ENCODE results near the gene ARHGEF10L.

ARHGEF10L gene

DNA sequence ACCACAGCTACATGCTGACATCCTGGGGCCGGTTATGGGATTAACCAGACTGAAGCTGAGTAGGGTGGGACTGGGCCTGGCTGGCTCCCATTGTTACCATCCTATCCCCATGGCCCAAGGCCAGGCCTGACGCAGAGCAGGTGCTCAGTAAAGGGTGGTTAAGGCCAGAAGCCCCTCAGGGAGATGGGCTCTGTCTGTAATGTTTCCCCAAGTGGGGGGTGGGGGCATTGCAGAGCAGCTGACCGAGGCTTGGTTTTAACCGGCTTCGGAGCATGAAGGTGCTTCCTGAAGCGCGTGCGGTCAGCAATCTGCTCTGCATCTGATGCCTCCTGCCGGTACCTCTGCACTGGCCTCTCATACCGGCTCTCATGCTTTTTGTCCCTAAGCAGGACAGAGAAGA, 132.2 kb downstream of the ARHGEF10L start:
- Histone ChIP-seq H3K27me3 (replicated peaks) (no peaks in the 10 kb centered on the region), H3K4me3 (ENCODE audit: low read depth, low read length) (no peak overlapping the region), H3K36me3 (replicated peaks) (no peaks in the 10 kb centered on the region), H3K27ac (no peak overlapping the region)
- DNase-seq = no peak
- TF ChIP-seq, protein P1, sequence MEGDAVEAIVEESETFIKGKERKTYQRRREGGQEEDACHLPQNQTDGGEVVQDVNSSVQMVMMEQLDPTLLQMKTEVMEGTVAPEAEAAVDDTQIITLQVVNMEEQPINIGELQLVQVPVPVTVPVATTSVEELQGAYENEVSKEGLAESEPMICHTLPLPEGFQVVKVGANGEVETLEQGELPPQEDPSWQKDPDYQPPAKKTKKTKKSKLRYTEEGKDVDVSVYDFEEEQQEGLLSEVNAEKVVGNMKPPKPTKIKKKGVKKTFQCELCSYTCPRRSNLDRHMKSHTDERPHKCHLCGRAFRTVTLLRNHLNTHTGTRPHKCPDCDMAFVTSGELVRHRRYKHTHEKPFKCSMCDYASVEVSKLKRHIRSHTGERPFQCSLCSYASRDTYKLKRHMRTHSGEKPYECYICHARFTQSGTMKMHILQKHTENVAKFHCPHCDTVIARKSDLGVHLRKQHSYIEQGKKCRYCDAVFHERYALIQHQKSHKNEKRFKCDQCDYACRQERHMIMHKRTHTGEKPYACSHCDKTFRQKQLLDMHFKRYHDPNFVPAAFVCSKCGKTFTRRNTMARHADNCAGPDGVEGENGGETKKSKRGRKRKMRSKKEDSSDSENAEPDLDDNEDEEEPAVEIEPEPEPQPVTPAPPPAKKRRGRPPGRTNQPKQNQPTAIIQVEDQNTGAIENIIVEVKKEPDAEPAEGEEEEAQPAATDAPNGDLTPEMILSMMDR (IDR thresholded peaks at IDR 0.05; ENCODE audit: low read depth, low read length, missing control alignments) = no peak
- in situ Hi-C loops (cut with HindIII; ENCODE audit: low pct_ligation_motif_present, low sequenced_read_pairs) = no loop called here

DNA sequence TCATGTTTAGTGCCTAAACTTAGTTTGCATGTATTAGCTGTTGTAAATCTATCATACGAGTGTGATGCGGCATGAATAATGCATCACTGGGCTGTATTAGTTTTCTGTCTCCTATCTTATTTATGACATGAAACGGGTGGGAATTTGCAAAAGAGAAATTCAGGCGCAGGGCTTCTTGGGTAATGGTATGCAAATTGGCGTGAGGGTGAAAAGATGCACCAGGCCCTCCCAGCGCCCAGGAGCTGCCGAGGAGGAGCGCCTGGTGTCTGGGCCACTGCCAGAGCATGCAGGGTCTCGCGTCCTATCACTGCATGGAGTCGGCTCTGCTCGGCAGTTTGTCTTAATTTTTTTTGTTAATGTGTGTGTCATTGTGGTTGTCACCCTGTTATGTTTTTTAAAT, 132.7 kb downstream of the ARHGEF10L start:
- TF ChIP-seq, protein P1 (IDR thresholded peaks at IDR 0.05; ENCODE audit: low read depth, low read length, missing control alignments) = no peak
- Histone ChIP-seq H3K36me3 (replicated peaks) (no peaks in the 10 kb centered on the region), H3K27ac (no peak overlapping the region), H3K4me3 (ENCODE audit: low read depth, low read length) (no peak overlapping the region), H3K27me3 (replicated peaks) (no peaks in the 10 kb centered on the region)
- in situ Hi-C loops (cut with HindIII; ENCODE audit: low pct_ligation_motif_present, low sequenced_read_pairs) = no loop called here
- no peak for DNase-seq

DNA sequence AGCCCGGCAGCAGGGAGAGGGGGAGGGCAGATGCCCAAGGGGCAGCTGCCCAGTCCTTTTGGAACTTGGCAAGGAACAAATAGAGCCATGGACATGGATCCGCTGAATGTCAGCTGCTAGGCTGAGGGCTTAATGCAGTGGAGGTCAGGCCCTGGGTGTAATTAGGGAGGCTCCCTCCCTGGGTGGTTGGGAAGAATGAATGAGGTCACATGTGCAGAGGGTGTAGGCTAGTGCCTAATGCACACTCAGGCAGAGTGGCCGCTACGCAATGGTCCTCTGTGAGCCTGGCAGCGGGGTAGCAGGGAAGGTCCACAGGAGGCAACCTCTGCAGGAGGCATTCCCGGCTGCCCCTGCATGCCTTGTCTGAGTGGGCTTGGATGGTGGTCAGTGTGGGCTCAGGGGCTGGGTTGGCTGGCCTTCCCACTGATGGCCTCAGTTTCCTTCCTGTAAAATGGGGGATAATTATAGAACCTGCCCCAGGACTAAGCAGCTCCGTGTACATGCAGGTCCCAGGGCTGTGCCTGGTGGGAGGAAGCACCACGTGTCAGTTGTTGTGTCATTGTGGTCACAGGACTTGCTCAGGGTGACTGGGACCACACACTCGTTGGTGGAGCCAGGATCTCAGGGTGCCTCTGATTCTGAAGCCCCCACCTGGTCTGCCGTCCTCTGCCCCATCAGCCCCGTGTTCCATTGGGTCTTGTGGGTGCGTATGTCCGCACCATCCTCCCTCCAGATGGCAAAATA, 134.0 kb downstream of the ARHGEF10L start:
- TF ChIP-seq, protein P1 (IDR thresholded peaks at IDR 0.05; ENCODE audit: low read depth, low read length, missing control alignments) = no peak
- Histone ChIP-seq H3K27ac (no peak overlapping the region), H3K4me3 (ENCODE audit: low read depth, low read length) (no peak overlapping the region), H3K36me3 (replicated peaks) (no peaks in the 10 kb centered on the region), H3K27me3 (replicated peaks) (no peaks in the 10 kb centered on the region)
- in situ Hi-C loops (cut with HindIII; ENCODE audit: low pct_ligation_motif_present, low sequenced_read_pairs) = no loop called here
- DNase-seq = no peak

DNA sequence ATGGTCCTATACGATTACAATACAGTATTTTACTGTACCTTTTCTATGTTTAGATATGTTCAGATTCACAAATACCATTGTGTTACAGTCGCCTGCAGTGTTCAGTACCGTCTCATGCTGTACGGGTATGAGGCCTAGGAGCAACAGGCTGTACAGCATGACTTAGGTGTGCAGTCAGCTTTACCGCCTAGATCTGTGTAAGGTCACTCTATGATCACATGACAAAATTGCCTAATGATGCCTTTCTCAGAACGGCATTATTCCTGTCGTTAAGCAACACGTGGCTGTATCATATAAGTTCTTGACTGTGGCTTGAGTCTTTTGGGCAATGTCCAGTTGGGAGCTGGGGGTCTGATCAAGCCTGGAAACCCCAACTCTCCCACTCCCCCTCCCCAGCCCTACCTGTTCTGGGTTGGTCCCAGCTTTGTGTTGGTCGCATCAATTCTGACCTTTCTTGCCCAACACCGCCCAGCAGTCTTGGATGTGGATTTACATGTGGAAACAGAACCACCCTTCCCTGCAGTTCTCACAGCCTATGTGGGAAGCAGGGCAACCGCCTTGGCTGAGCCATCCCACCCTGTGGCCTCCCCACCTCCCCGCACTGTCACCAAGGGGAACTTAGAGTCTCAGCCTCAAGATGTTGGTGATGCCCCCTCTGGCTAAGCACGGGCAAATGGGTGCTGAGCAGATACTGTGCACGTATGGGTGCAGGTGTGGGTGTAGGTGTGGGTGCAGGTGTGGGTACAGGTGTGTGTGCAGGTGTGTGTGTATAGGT, 135.4 kb downstream of the ARHGEF10L start:
- no peak for DNase-seq
- Histone ChIP-seq H3K36me3 (replicated peaks) (no peaks in the 10 kb centered on the region), H3K27me3 (replicated peaks) (no peaks in the 10 kb centered on the region), H3K27ac (no peak overlapping the region), H3K4me3 (ENCODE audit: low read depth, low read length) (no peak overlapping the region)
- TF ChIP-seq, protein P1 (IDR thresholded peaks at IDR 0.05; ENCODE audit: low read depth, low read length, missing control alignments) = no peak
- in situ Hi-C loops (cut with HindIII; ENCODE audit: low pct_ligation_motif_present, low sequenced_read_pairs) = no loop called here

DNA sequence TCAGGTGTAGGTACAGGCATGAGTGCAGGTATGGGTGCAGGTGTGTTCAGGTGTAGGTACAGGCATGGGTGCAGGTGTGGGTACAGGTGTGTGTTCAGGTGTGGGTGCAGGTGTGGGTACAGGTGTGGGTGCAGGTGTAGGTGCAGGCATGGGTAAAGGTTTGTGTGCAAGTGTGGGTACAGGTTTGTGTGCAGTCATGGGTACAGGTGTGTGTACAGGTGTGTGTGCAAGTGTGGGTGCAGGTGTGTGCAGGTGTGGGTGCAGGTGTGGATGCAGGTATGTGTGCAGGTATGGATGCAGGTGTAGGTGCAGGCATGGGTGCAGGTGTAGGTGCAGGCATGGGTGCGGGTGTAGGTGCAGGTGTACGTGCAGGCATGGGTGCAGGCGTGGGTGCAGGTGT, 136.2 kb downstream of the ARHGEF10L start:
- H3K36me3 ChIP-seq (replicated peaks) = no peaks in the 10 kb centered on the region
- in situ Hi-C loops (cut with HindIII; ENCODE audit: low pct_ligation_motif_present, low sequenced_read_pairs) = no loop called here
- no peak overlapping the region for H3K27ac ChIP-seq
- no peaks in the 10 kb centered on the region for H3K27me3 ChIP-seq (replicated peaks)
- TF ChIP-seq, protein P1 (IDR thresholded peaks at IDR 0.05; ENCODE audit: low read depth, low read length, missing control alignments) = no peak
- DNase-seq = no peak
- H3K4me3 ChIP-seq (ENCODE audit: low read depth, low read length) = no peak overlapping the region
